ENCODE measurements around the gene TFAP2B.

Gene TFAP2B

DNA sequence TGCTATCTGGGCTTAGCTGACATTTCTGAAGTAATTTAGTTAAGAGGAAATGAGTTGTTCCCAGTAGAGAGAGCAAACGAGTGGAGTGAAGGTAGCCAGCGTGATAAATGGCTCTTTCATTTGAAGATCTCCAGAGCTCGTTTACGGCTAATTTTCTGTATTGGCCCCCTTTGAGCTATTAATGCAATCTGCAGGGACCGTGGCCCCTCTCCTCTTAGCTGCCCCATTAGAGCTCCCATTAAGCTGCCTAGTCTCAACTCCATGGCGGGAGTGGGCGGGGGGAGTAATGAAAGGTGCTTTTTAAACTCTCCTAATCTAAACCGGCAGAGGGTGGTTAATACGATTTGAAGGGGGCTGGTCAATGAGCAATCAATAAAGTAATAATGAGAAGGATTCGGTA lies 12.5 kb downstream of the TFAP2B start:
- intact Hi-C loops (cut with micrococcal nuclease), result no loop called here
- Mint-ChIP-seq H3K4me1 (ENCODE audit: low read depth) (no peaks in the 10 kb centered on the region), H3K9me3 (no peaks in the 10 kb centered on the region), H3K4me3 (no peak overlapping the region), H3K27ac (no peak overlapping the region), H3K27me3 (peaks cover 74% of the 10 kb centered on the region), H3K36me3 (ENCODE audit: low read depth) (no peaks in the 10 kb centered on the region)

DNA sequence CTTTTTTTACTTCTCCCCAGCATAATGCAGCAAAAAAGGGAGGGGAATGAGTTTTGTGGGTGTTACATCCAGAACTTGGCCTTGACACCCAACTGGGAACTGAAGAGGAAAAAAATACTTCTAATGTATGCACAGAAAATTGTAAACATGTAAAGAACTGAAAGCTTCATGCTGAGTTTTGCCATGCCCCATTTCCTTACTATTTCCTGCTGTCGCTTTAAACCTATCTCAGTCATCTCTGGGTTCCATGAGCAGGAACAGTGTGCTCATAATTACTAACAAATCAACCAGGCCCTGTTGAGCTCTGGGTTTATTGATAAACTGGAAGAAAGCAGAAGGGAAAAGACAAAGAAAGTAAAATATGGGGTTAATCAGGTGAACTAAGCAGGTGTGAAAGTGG lies 14.2 kb downstream of the TFAP2B start:
- no peaks in the 10 kb centered on the region for H3K4me1 Mint-ChIP-seq (ENCODE audit: low read depth)
- peaks cover 75% of the 10 kb centered on the region for H3K27me3 Mint-ChIP-seq
- intact Hi-C loops (cut with micrococcal nuclease), result no loop called here
- no peaks in the 10 kb centered on the region for H3K9me3 Mint-ChIP-seq
- H3K27ac Mint-ChIP-seq, result no peak overlapping the region
- no peaks in the 10 kb centered on the region for H3K36me3 Mint-ChIP-seq (ENCODE audit: low read depth)
- H3K4me3 Mint-ChIP-seq, result no peak overlapping the region

DNA sequence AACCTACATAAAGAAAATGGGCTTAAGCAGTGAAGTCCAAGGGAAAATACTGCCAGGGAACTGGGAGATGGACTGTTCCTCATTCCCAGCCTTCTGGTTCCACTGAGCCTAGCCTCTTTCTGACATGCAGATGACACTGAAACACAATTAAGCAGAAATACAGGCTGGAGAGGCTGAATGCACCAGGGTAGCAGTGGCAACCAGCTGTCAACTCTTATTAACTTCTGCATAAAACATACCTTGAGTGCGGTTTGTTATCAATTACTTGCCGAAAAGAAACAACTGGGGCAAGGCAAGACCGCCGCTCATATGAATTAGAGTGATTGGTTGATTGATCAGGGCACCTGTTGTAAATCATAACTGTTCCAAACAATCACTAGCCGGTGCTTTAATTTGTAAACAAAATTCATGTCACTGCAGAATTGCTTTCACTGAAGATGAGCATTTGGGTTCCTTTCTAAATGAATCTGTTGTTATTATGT lies 16.3 kb downstream of the TFAP2B start:
- Mint-ChIP-seq H3K4me1 (ENCODE audit: low read depth) (no peaks in the 10 kb centered on the region), H3K9me3 (no peaks in the 10 kb centered on the region), H3K36me3 (ENCODE audit: low read depth) (no peaks in the 10 kb centered on the region), H3K4me3 (no peak overlapping the region), H3K27me3 (peaks cover 81% of the 10 kb centered on the region), H3K27ac (no peak overlapping the region)
- intact Hi-C loops (cut with micrococcal nuclease), result no loop called here

GRCh38 chr6:50836231-50836630 lies 17.6 kb downstream of the TFAP2B start:
- Mint-ChIP-seq H3K27ac (no peak overlapping the region), H3K4me3 (no peak overlapping the region), H3K27me3 (peaks cover 86% of the 10 kb centered on the region), H3K36me3 (ENCODE audit: low read depth) (no peaks in the 10 kb centered on the region), H3K9me3 (no peaks in the 10 kb centered on the region), H3K4me1 (ENCODE audit: low read depth) (no peaks in the 10 kb centered on the region)
- intact Hi-C loops (cut with micrococcal nuclease), result no loop called here

- Mint-ChIP-seq H3K27me3 (peaks cover 87% of the 10 kb centered on the region), H3K36me3 (ENCODE audit: low read depth) (no peaks in the 10 kb centered on the region), H3K4me1 (ENCODE audit: low read depth) (no peaks in the 10 kb centered on the region), H3K27ac (no peak overlapping the region), H3K4me3 (no peak overlapping the region), H3K9me3 (no peaks in the 10 kb centered on the region)
- intact Hi-C loops (cut with micrococcal nuclease), result no loop called here
These were observed 19.1 kb downstream of the TFAP2B start for GRCh38 chr6:50837589-50838445.

- Mint-ChIP-seq H3K27me3 (peaks cover 97% of the 10 kb centered on the region), H3K36me3 (ENCODE audit: low read depth) (no peaks in the 10 kb centered on the region), H3K27ac (no peak overlapping the region), H3K4me3 (no peak overlapping the region), H3K9me3 (no peaks in the 10 kb centered on the region), H3K4me1 (ENCODE audit: low read depth) (no peaks in the 10 kb centered on the region)
- intact Hi-C loops (cut with micrococcal nuclease), result no loop called here
These were observed 21.6 kb downstream of the TFAP2B start for GRCh38 chr6:50840112-50840810.

GRCh38 chr6:50840811-50841192 lies 22.1 kb downstream of the TFAP2B start:
- Mint-ChIP-seq H3K27ac (no peak overlapping the region), H3K9me3 (no peaks in the 10 kb centered on the region), H3K36me3 (ENCODE audit: low read depth) (no peaks in the 10 kb centered on the region), H3K4me3 (no peak overlapping the region), H3K4me1 (ENCODE audit: low read depth) (no peaks in the 10 kb centered on the region), H3K27me3 (peaks cover 96% of the 10 kb centered on the region)
- intact Hi-C loops (cut with micrococcal nuclease), result no loop called here

DNA sequence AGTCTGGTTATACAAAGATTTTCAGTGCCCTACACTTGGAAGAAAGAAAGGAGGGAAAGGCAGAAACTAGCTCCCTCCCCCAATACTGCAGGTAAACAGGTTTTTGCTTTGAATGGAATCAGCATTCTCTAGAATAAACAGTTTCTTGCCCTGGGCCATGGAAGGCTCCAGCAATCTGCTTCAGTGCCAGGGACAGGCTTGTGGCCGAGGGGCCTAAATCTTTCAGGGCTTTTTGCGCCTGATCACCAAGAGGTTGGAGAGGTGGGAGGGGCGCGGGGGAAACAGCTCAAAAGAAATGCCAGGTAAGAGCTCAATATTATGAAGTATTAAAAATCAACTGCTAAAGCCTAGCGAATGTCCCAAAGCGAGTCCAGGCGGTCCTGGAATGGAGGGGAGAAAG lies 23.8 kb downstream of the TFAP2B start:
- H3K27ac Mint-ChIP-seq, result no peak overlapping the region
- no peaks in the 10 kb centered on the region for H3K9me3 Mint-ChIP-seq
- no peaks in the 10 kb centered on the region for H3K4me1 Mint-ChIP-seq (ENCODE audit: low read depth)
- H3K27me3 Mint-ChIP-seq, result peaks cover 96% of the 10 kb centered on the region
- intact Hi-C loops (cut with micrococcal nuclease), result no loop called here
- no peaks in the 10 kb centered on the region for H3K36me3 Mint-ChIP-seq (ENCODE audit: low read depth)
- no peak overlapping the region for H3K4me3 Mint-ChIP-seq

DNA sequence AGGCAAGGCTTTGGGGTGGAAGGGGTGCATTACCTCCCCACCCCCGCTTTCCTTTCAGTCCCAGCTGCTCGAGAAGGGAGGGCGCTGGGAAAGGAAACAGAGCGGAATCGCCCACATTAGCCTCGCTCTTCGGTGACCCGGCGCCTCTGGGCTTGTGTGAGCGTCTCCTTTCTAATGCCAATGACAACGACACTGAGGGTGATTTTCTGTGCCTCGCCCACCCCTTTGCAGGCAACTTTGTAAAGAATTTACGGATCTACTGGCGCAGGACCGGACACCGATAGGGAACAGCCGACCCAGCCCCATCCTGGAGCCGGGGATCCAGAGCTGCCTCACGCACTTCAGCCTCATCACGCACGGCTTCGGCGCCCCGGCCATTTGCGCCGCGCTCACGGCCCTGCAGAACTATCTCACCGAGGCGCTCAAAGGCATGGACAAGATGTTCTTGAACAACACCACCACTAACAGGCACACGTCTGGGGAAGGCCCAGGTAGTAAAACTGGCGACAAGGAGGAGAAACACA lies 24.3 kb downstream of the TFAP2B start:
- Mint-ChIP-seq H3K9me3 (no peaks in the 10 kb centered on the region), H3K27me3 (peaks cover 94% of the 10 kb centered on the region), H3K4me1 (ENCODE audit: low read depth) (no peaks in the 10 kb centered on the region), H3K27ac (no peak overlapping the region), H3K4me3 (no peak overlapping the region), H3K36me3 (ENCODE audit: low read depth) (no peaks in the 10 kb centered on the region)
- intact Hi-C loops (cut with micrococcal nuclease), result no loop called here

- Mint-ChIP-seq H3K9me3 (no peaks in the 10 kb centered on the region), H3K27ac (no peak overlapping the region), H3K27me3 (peaks cover 94% of the 10 kb centered on the region), H3K36me3 (ENCODE audit: low read depth) (no peaks in the 10 kb centered on the region), H3K4me3 (no peak overlapping the region), H3K4me1 (ENCODE audit: low read depth) (no peaks in the 10 kb centered on the region)
- intact Hi-C loops (cut with micrococcal nuclease), result no loop called here
These were observed 25.2 kb downstream of the TFAP2B start for GRCh38 chr6:50843842-50844241.

DNA sequence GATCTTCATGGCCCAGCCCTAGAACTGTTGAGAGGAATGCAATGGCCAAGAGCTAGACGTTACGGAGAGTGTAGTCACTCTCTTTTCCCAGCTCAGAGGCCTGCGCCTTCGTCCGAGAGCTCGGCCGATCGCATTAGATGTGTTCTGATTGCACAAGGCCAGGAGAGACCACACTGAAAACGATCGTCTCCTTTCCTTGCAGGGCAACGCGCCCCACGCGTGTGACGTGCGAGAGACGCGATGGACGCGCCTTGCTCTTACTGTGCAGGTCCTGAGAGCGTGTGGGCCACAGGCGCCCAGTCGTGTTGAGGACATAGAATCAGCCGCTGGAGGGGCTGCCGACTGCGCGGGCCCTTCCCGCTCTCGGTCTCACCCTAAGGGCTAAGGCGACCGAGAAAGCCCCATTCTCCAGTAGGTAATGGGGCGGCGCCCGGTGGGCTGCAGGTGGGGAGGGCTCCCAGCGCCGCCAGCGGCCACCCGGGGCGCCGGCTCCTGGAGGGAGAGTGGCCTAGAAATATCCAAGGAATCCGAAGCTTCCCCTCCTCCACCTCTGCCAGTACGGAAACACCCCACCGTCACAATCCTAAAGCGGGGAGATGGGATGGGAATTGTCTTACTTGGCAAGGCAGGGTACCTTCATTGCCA lies 26.9 kb downstream of the TFAP2B start:
- intact Hi-C loops (cut with micrococcal nuclease), result no loop called here
- H3K4me3 Mint-ChIP-seq, result no peak overlapping the region
- H3K9me3 Mint-ChIP-seq, result no peaks in the 10 kb centered on the region
- no peak overlapping the region for H3K27ac Mint-ChIP-seq
- peaks cover 95% of the 10 kb centered on the region for H3K27me3 Mint-ChIP-seq
- H3K36me3 Mint-ChIP-seq (ENCODE audit: low read depth), result no peaks in the 10 kb centered on the region
- peaks cover 6% of the 10 kb centered on the region for H3K4me1 Mint-ChIP-seq (ENCODE audit: low read depth)

DNA sequence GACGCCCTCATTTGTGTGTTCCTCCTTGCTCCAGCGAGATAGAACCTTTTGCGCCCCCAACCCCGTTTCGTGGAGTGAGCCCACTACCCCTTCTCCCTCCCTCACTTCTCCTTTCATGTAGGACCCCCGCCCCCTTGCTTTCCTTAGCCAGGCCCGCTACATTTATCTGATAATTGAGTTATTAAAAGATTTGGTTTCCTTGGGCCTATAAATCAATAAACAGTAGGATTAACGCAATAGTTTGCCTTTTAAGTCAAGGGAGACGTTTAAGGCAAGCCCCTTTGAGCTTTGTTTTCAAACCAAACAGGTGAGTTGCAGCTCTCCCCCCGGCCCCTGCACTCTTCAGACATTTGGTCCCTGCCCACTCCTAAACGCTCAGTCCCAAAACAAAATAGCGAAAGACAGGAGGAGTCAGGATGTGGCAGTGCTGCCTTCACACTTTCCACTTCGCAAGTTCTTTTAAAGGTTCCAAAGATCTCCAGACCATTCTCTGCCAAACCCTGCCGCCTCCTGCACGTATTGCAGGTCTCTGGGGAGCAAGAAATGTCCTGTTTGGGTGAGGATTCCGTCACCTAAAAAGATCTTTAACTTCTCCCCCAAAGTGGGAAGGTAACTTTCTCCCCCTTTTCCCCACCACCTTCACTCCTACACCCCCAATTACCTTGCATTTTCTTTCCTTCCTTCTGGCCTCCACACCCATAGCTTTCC lies 27.6 kb downstream of the TFAP2B start:
- Mint-ChIP-seq H3K4me1 (ENCODE audit: low read depth) (peaks cover 8% of the 10 kb centered on the region), H3K36me3 (ENCODE audit: low read depth) (no peaks in the 10 kb centered on the region), H3K27ac (no peak overlapping the region), H3K4me3 (no peak overlapping the region), H3K27me3 (peaks cover 95% of the 10 kb centered on the region), H3K9me3 (no peaks in the 10 kb centered on the region)
- intact Hi-C loops (cut with micrococcal nuclease), result no loop called here

DNA sequence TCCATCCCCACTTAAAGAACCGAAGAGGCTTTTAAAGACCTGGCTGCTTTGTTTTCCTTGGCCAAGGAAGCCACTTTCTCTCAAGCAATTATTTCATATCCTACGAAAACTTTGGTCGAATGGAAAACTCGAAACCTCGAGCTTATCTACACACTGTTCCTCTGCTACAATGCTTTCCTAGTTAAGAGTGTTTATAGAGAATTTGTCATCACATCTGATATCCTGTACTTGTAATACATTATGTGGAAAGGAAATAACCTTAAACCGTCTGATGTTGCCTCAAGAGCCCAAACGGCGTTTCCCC lies 28.1 kb downstream of the TFAP2B start:
- Mint-ChIP-seq H3K9me3 (no peaks in the 10 kb centered on the region), H3K27ac (no peak overlapping the region), H3K4me3 (no peak overlapping the region), H3K36me3 (ENCODE audit: low read depth) (no peaks in the 10 kb centered on the region), H3K27me3 (peaks cover 95% of the 10 kb centered on the region), H3K4me1 (ENCODE audit: low read depth) (peaks cover 8% of the 10 kb centered on the region)
- intact Hi-C loops (cut with micrococcal nuclease), result no loop called here

All from dendritic cell treated with granulocyte-macrophage colony-stimulating factor and Interleukin-4, amounts not matched to agents 40 ng/mL and 50 ng/mL, for 4 days (primary cell).